A549 (cell line): ENCODE data around the gene SART3. TPM values are rescaled to one million over a fixed set of nuclear protein-coding genes. Genes with fewer than 3 reads are reported as not detected.

Source experiments
- ATAC-seq, 2 experiments: fragments of 200-7000 bp in 1 of 2; fragments of >200 bp in 1 of 2; cut with Nextera tagmentation in 1 of 2; cut with Tn5 transposase in 1 of 2; 3 replicates each; pipeline versions ENCODE4 v1.8.0 to v1.9.1; 2018 to 2020; ENCODE audit warnings: mild to moderate bottlenecking in 1 of 2, moderate library complexity in 1 of 2
- CTCF ChIA-PET: fragments of 300-600 bp; sonication (Branson Sonifier 250); formaldehyde crosslinking; extraction: SDS; loops from one replicate; lab custom pipeline; 2021; ENCODE audit warnings: antibody characterized with exemption, inconsistent platforms; lab: Yijun Ruan, JAX
- POLR2A ChIA-PET: fragments of 350-600 bp; formaldehyde crosslinking; extraction: SDS; loops from one replicate; lab custom pipeline; 2021; ENCODE audit warnings: antibody characterized with exemption, inconsistent platforms; lab: Yijun Ruan, JAX
- DNase-seq, 2 experiments: peaks; one replicate each; pipeline versions ENCODE4 v3.0.0 to v3.0.0-alpha.2; 2011 to 2016; ENCODE audit warnings: low read depth in 1 of 2, low spot score in 1 of 2
- FAIRE-seq: peaks from 2 replicates; lab custom pipeline; 2011; peaks lifted over from hg19 to GRCh38; lab: Jason Lieb, UNC
- H3K27ac ChIP-seq, 2 experiments: fragments of >200 bp; sonication (Bioruptor Twin); formaldehyde crosslinking; 3 replicates each; pipeline ENCODE4 v1.5.1; 2016 to 2017
- H3K4me1 ChIP-seq: fragments of >200 bp; sonication (Bioruptor Twin); formaldehyde crosslinking; 3 replicates; pipeline ENCODE4 v1.6.1; 2016
- H3K4me2 ChIP-seq: fragments of >200 bp; sonication (Bioruptor Twin); formaldehyde crosslinking; 3 replicates; pipeline ENCODE4 v1.6.1; 2016
- H3K4me3 ChIP-seq: fragments of >200 bp; sonication (Bioruptor Twin); formaldehyde crosslinking; 3 replicates; pipeline ENCODE4 v1.5.1; 2016
- H3K9me3 ChIP-seq: fragments of >200 bp; sonication (Bioruptor Twin); formaldehyde crosslinking; 3 replicates; pipeline ENCODE4 v1.6.1; 2016
- CEBPB ChIP-seq, 2 experiments: fragments of >200 bp in 1 of 2; sonication (Bioruptor Twin) in 1 of 2; formaldehyde crosslinking in 1 of 2; IDR thresholded peaks; 2 replicates each; pipeline ENCODE4 v1.6.1; 2012 to 2016
- CHD2 ChIP-seq: fragments of 150-350 bp; IDR thresholded peaks from 2 replicates; pipeline ENCODE4 v1.6.1; 2014; ENCODE audit warnings: low read length; ENCODE audit not compliant: partially characterized antibody
- CHD4 ChIP-seq: fragments of 200-600 bp; sonication (generic); IDR thresholded peaks from 2 replicates; pipeline ENCODE4 v1.6.1; 2016; ENCODE audit warnings: antibody characterized with exemption, mild to moderate bottlenecking, borderline replicate concordance
- EHF ChIP-seq: fragments of 250-450 bp; sonication (Bioruptor Pico); IDR thresholded peaks from 2 replicates; pipeline ENCODE4 v1.5.0; 2020; ENCODE audit warnings: mild to moderate bottlenecking
- EP300 ChIP-seq, 2 experiments: fragments of >200 bp; sonication (Bioruptor Twin); formaldehyde crosslinking; IDR thresholded peaks; 2 replicates in 1 of 2; 3 replicates in 1 of 2; pipeline ENCODE4 v1.6.1; 2016 to 2017
- HDAC2 ChIP-seq: fragments of 200-600 bp; sonication (generic); IDR thresholded peaks from 2 replicates; pipeline ENCODE4 v1.6.1; 2016
- HEYL ChIP-seq: fragments of 250-450 bp; sonication (Bioruptor Pico); IDR thresholded peaks from 2 replicates; pipeline ENCODE4 v1.8.0; 2021; ENCODE audit warnings: mild to moderate bottlenecking, moderate library complexity
- HOXA7 ChIP-seq: fragments of 250-450 bp; sonication (Bioruptor Pico); IDR thresholded peaks from 2 replicates; pipeline ENCODE4 v1.5.0; 2020; ENCODE audit warnings: mild to moderate bottlenecking, moderate library complexity
- HOXB5 ChIP-seq: fragments of 250-450 bp; sonication (Bioruptor Pico); IDR thresholded peaks from 2 replicates; pipeline ENCODE4 v1.5.0; 2020; ENCODE audit warnings: mild to moderate bottlenecking, moderate library complexity
- JUNB ChIP-seq: fragments of >200 bp; sonication (Bioruptor Twin); formaldehyde crosslinking; IDR thresholded peaks from 2 replicates; pipeline ENCODE4 v1.6.1; 2016
- KDM1A ChIP-seq: fragments of 200-600 bp; sonication (generic); IDR thresholded peaks from 2 replicates; pipeline ENCODE4 v1.6.1; 2016; ENCODE audit warnings: low read depth, mild to moderate bottlenecking
- NFE2L2 ChIP-seq: fragments of 150-350 bp; conservative IDR thresholded peaks from 2 replicates; pipeline ENCODE4 v1.6.1; 2014; ENCODE audit warnings: low read length
- POLR2A ChIP-seq: IDR thresholded peaks from 2 replicates; pipeline ENCODE4 v1.6.1; 2012; ENCODE audit warnings: mild to moderate bottlenecking, low read length
- ZSCAN20 ChIP-seq: fragments of 250-450 bp; sonication (Bioruptor Pico); IDR thresholded peaks from 2 replicates; pipeline ENCODE4 v1.8.0; 2022; ENCODE audit warnings: mild to moderate bottlenecking, moderate library complexity
- WGBS: methylation state at CpG from one replicate; pipeline ENCODE4 v1.1.6; 2017; ENCODE audit errors: missing lambda C conversion rate; 5-methylcytosine and 5-hydroxymethylcytosine counted together
- polyA plus RNA-seq, 4 experiments: library from polyadenylated mRNA; depleted of rRNA in 3 of 4; stranded (reverse); fragments of >200 nt; fragmentation: RNase III in 1 of 4; extraction: RNeasy Plus Mini Kit Qiagen cat#74134 plus additional on column Dnase treatment in 1 of 4; gene quantifications; 2 replicates in 3 of 4; 3 replicates in 1 of 4; pipeline ENCODE4 v1.2.3, GENCODE V29; 2011 to 2017
- TF ChIP-seq, protein P1 (sequence below): fragments of 250-450 bp; sonication (Bioruptor Pico); IDR thresholded peaks from 2 replicates; pipeline ENCODE4 v1.5.0; 2021; ENCODE audit warnings: mild to moderate bottlenecking, moderate library complexity, borderline replicate concordance
- TF ChIP-seq, protein P2 (sequence below): fragments of 250-450 bp; sonication (Bioruptor Pico); IDR thresholded peaks from 2 replicates; pipeline ENCODE4 v1.5.0; 2020; ENCODE audit warnings: low read depth, mild to moderate bottlenecking, moderate library complexity
- TF ChIP-seq, protein P3 (sequence below): IDR thresholded peaks from 2 replicates; pipeline ENCODE4 v1.6.1; 2012; ENCODE audit warnings: low read depth, borderline replicate concordance

The SART3 gene
- polyA plus RNA-seq, 2 of the 4 experiments (the other 2 are of a cell fraction): 52.7 to 77.2 TPM

DNA sequence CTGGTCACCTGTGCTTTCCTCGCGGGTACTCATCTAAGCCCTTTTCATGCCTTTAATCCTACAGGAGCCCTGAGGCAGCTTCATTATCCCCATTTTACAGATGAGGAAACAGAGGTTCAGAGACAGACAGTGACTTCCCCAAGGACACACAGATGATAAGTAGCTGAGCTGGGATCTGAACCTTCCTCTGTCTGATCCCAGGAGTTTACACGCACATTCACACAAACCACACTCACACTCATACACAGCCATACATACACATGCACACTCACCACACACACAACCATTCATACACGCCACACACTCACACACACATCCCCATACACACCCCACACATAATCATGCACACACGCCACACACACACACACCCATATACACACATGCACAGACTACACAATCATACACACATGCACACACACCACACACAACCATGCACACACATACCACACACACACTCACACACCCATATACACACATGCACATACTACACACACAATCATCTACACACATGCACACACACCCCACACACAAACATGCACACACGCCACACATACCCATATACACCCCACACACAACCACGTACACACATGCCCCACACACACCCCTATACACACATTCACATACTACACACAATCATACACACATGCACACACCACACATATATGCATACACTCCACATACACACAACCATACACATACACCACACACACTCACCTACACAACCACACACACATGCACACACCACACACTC, 34.2 kb upstream of the SART3 start:
- WGBS: 87% methylated on average over 7 of the region's 7 CpGs

DNA sequence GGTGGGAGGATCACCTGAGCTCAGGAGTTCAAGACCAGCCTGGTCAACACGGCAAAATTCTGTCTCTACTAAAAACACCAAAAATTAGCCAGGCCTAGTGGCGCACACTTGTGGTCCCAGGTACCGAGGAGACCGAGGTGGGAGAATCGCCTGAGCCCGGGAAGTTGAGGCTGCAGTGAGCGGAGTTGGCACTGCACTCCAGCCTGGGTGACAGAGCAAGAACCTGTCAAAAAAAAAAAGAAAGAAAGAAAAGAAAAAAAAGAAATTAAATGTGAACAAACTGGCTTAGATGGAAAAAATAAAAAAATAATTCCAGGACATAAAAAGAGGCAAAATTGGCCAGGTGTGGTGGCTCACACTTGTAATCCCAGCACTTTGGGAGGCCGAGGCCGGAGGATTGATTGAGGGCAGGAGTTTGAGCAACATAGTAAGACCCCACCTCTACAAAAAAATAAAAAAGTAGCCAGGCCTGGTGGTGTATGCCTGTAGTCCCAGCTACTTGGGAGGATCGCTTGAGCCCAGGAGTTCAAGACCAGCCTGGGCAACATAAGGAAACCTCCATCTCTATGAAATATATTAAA, 33.4 kb upstream of the SART3 start:
- Histone ChIP-seq H3K4me1 (no peaks in the 10 kb centered on the region), H3K4me3 (no peak overlapping the region), H3K9me3 (no peaks in the 10 kb centered on the region), H3K4me2 (no peak overlapping the region), H3K27ac (no peak overlapping the region)
- no peak for ATAC-seq
- TF ChIP-seq HOXA7 (no peak), EP300 (IDR thresholded peaks at IDR 0.05) (no peak), KDM1A (no peak), ZSCAN20 (CRISPR knock-in tag) (no peak), CHD2 (no peak), NFE2L2 (no peak), EHF (CRISPR knock-in tag) (no peak), HOXB5 (CRISPR knock-in tag) (no peak), CEBPB (IDR thresholded peaks at IDR 0.05) (no peak), JUNB (no peak), HEYL (CRISPR knock-in tag) (no peak)
- TF ChIP-seq, protein P1, sequence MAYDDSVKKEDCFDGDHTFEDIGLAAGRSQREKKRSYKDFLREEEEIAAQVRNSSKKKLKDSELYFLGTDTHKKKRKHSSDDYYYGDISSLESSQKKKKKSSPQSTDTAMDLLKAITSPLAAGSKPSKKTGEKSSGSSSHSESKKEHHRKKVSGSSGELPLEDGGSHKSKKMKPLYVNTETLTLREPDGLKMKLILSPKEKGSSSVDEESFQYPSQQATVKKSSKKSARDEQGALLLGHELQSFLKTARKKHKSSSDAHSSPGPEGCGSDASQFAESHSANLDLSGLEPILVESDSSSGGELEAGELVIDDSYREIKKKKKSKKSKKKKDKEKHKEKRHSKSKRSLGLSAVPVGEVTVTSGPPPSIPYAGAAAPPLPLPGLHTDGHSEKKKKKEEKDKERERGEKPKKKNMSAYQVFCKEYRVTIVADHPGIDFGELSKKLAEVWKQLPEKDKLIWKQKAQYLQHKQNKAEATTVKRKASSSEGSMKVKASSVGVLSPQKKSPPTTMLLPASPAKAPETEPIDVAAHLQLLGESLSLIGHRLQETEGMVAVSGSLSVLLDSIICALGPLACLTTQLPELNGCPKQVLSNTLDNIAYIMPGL (CRISPR knock-in tag): no peak
- TF ChIP-seq, protein P2, sequence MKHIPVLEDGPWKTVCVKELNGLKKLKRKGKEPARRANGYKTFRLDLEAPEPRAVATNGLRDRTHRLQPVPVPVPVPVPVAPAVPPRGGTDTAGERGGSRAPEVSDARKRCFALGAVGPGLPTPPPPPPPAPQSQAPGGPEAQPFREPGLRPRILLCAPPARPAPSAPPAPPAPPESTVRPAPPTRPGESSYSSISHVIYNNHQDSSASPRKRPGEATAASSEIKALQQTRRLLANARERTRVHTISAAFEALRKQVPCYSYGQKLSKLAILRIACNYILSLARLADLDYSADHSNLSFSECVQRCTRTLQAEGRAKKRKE (CRISPR knock-in tag): no peak
- TF ChIP-seq, protein P3, sequence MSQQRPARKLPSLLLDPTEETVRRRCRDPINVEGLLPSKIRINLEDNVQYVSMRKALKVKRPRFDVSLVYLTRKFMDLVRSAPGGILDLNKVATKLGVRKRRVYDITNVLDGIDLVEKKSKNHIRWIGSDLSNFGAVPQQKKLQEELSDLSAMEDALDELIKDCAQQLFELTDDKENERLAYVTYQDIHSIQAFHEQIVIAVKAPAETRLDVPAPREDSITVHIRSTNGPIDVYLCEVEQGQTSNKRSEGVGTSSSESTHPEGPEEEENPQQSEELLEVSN: no peak
- ChIA-PET CTCF (interaction anchor here (1.3 to 17.9 kb wide), 3 partner anchors 24 to 32 kb away, joined by 3 to 166 read pairs (median 5); partner anchors contain the start of gene ISCU), POLR2A (no interaction called here)
- WGBS: 95% methylated on average over 10 of the region's 10 CpGs
- DNase-seq: no peak
- no peak for FAIRE-seq

More for the DNA sequence above, 34.2 kb upstream of the SART3 start:
- no peak overlapping the region for H3K4me2 ChIP-seq
- no peak for DNase-seq
- CTCF ChIA-PET: interaction anchor here (17.9 kb wide), 1 partner anchor 24 kb away, joined by 166 read pairs; no protein-coding TSS in a partner anchor
- ATAC-seq: no peak
- H3K4me3 ChIP-seq: no peak overlapping the region
- POLR2A ChIA-PET: no interaction called here
- no peaks in the 10 kb centered on the region for H3K4me1 ChIP-seq
- no peak for FAIRE-seq
- no peak for TF ChIP-seq HDAC2
- TF ChIP-seq, protein P1 (CRISPR knock-in tag): no peak
- no peak for TF ChIP-seq POLR2A
- no peak for TF ChIP-seq ZSCAN20 (CRISPR knock-in tag)
- no peak for TF ChIP-seq CHD4
- H3K9me3 ChIP-seq: no peaks in the 10 kb centered on the region
- H3K27ac ChIP-seq: no peak overlapping the region
